ENCODE results near the gene SSBP1. TPM values are rescaled to one million over a fixed set of nuclear protein-coding genes. Genes with fewer than 3 reads are reported as not detected.

Gene SSBP1
- total and polyA plus RNA-seq, 2 of the 8 experiments (the other 6 are each of a cell fraction or from before 2014, with no cell fraction given): 136 to 254 TPM

DNA sequence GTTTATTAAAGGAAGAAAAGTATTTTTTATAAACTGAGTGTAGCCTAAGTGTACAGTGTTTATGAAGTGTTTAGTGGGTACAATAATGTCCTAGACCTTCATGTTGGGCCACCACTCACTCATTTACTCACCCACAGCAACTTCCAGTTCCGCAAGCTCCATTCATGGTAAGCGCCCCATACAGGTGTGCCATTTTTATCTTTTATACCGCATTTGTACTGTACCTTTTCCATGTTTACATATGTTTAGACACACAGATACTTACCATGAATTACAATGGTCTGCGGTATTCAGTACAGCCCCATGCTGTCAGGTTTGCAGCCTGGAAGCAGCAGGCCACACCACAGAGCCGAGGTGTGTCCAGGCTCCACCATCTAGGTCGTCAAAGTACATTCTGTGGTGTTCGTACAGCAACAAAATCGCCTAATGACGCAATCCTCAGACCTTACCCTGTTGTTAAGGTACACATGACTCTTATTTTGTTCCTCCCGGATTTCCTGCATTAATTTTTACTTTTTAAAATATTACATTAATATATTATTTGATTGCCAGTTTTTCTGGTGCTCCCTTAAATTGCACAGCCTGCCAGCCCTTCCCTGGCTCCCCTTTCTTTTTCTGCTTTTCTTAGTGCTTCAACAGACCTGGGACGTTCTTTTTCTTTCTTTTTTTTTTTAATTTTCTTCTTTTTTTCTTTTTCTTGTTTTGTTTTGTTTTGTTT, 881 bp upstream of the SSBP1 start:
- Histone ChIP-seq H3K9me3 (ENCODE audit: insufficient read depth in 2 of 2, low read depth in 1 of 2, low read length in 1 of 2) (no peaks in the 10 kb centered on the region), H4K91ac (replicated peaks; ENCODE audit: insufficient read length, low read length) (no peak overlapping the region), H3K18ac (ENCODE audit: extremely low read depth, low read length) (no peak overlapping the region), H3K56ac (replicated peaks; ENCODE audit: insufficient read length, low read depth, low read length) (no peak overlapping the region), H3K27ac (ENCODE audit: low read depth, low read length) (0 out of 2 replicates have a peak overlapping the region, but pooled peaks have one; percentile 49), H3K4me2 (ENCODE audit: insufficient read depth in 1 of 2, low read depth in 2 of 2, low read length in 2 of 2) (peak overlapping the region; percentile 35 to 69), H4K20me1 (replicated peaks in 1 of 2; ENCODE audit: control insufficient read depth in 1 of 2, insufficient read depth in 2 of 2, low read length in 2 of 2) (peaks cover 0 to 2% of the 10 kb centered on the region in 2 experiments), H3K23me2 (ENCODE audit: low read depth, low read length) (peaks cover 2% of the 10 kb centered on the region; the same call in 1 of the 2 replicates), H2BK20ac (ENCODE audit: low read length) (no peak overlapping the region), H3K4ac (replicated peaks; ENCODE audit: insufficient read length, low read depth, low read length) (no peak overlapping the region), H2BK15ac (ENCODE audit: low read length) (no peak overlapping the region), H4K5ac (ENCODE audit: insufficient read length, low read depth, low read length) (peak overlapping the region; percentile 15), H3K27me3 (replicated peaks in 1 of 4; ENCODE audit: control insufficient read depth in 3 of 4, extremely low read depth in 1 of 4, insufficient read depth in 3 of 4, low read length in 3 of 4) (no peaks in the 10 kb centered on the region), H2BK12ac (ENCODE audit: low read depth, low read length) (no peak overlapping the region), H2BK5ac (ENCODE audit: low read depth, low read length) (no peak overlapping the region; the same call in 1 of the 2 replicates), H3K23ac (ENCODE audit: insufficient read length) (no peak overlapping the region), H4K8ac (ENCODE audit: extremely low read depth, insufficient read depth, low read length) (0 out of 2 replicates have a peak overlapping the region, but pooled peaks have one; percentile 45), H2AFZ (ENCODE audit: low read length) (peak overlapping the region; percentile 92; the same call in 1 of the 2 replicates), H3K9ac (replicated peaks in 1 of 4; ENCODE audit: extremely low read depth in 1 of 4, low read depth in 3 of 4, low read length in 3 of 4) (no peak overlapping the region), H3K79me1 (ENCODE audit: low read depth, low read length) (peaks cover 4% of the 10 kb centered on the region; the same call in 1 of the 2 replicates), H3K36me3 (ENCODE audit: control insufficient read depth in 2 of 4, insufficient read depth in 4 of 4, low read length in 3 of 4) (peaks cover 3 to 28% (median 14%) of the 10 kb centered on the region in 4 experiments; a peak in 7 of 8 replicates), H3K14ac (ENCODE audit: insufficient read length) (no peak overlapping the region), H3K4me1 (replicated peaks in 1 of 4; ENCODE audit: control insufficient read depth in 3 of 4, insufficient read depth in 4 of 4, low read length in 3 of 4) (peaks cover 0 to 6% (median 2%) of the 10 kb centered on the region in 4 experiments; a peak in 3 of 7 replicates), H3K4me3 (ENCODE audit: extremely low read depth in 1 of 4, insufficient read depth in 2 of 4, low read depth in 3 of 4, low read length in 4 of 4) (peak overlapping the region in 3 of 4 experiments; percentile 23 to 100 (median 95); a peak in 5 of 8 replicates), H2BK120ac (replicated peaks; ENCODE audit: low read depth, low read length) (no peak overlapping the region), H3K79me2 (ENCODE audit: control insufficient read depth in 1 of 2, insufficient read depth in 2 of 2, low read length in 2 of 2) (peaks cover 4 to 39% of the 10 kb centered on the region in 2 experiments), H2AK5ac (ENCODE audit: low read depth, low read length) (no peak overlapping the region)
- DNase-seq (ENCODE audit: low read depth in 1 of 2, low spot score in 2 of 2) (no peak), FAIRE-seq (no peak)
- ChIA-PET CTCF (ENCODE audit: partially characterized antibody) (interaction anchor here (0.5 to 2.0 kb wide), 20 partner anchors 8 to 1209 kb away, joined by 3 to 16 read pairs (median 4); partner anchors contain the start of genes DENND11, TAS2R3 and WEE2), POLR2A (ENCODE audit: partially characterized antibody) (interaction anchor here (1.0 to 3.3 kb wide), 6 partner anchors 15 to 117 kb away, joined by 3 to 21 read pairs (median 6); no protein-coding TSS in a partner anchor)
- 88% methylated on average over 11 of the region's 11 CpGs; no CpG with 5 or more reads in 1 of the 2 experiments for WGBS, 2 experiments (ENCODE audit: extremely low coverage in 1 of 2, insufficient coverage in 1 of 2, insufficient read length in 1 of 2, insufficient replicate concordance in 2 of 2, low coverage in 1 of 2, low lambda C conversion rate in 2 of 2, missing lambda C conversion rate in 1 of 2)
- no peak for TF ChIP-seq NANOG (IDR thresholded peaks at IDR 0.05; ENCODE audit: insufficient read depth, low read depth, low read length, poor library complexity, severe bottlenecking)
- no peak for TF ChIP-seq KDM4A (IDR thresholded peaks at IDR 0.05; ENCODE audit: low read depth, low read length, severe bottlenecking)
- no peak for TF ChIP-seq RBBP5 (IDR thresholded peaks at IDR 0.05; ENCODE audit: borderline replicate concordance, low read depth, low read length)
- TF ChIP-seq SP4 (IDR thresholded peaks at IDR 0.05; ENCODE audit: low read length): no peak
- no peak for TF ChIP-seq RXRA (IDR thresholded peaks at IDR 0.05; ENCODE audit: insufficient read depth, low read depth, low read length)
- TF ChIP-seq POU5F1 (IDR thresholded peaks at IDR 0.05; ENCODE audit: low read depth, low read length): no peak
- no peak for TF ChIP-seq TBP (IDR thresholded peaks at IDR 0.05; ENCODE audit: low read depth, low read length)
- TF ChIP-seq ZNF274 (IDR thresholded peaks at IDR 0.05; ENCODE audit: borderline replicate concordance, extremely low read depth, low read length): no peak
- TF ChIP-seq EGR1 (IDR thresholded peaks at IDR 0.05; ENCODE audit: borderline replicate concordance, low read depth, low read length): no peak
- TF ChIP-seq HDAC2 (IDR thresholded peaks at IDR 0.05; ENCODE audit: borderline replicate concordance in 1 of 2, low read depth in 2 of 2, low read length in 2 of 2): no peak
- no peak for TF ChIP-seq TCF12 (IDR thresholded peaks at IDR 0.05; ENCODE audit: low read depth, low read length)
